HepG2 (cell line): ENCODE measurements around the gene ATE1. TPM values are rescaled to one million over a fixed set of nuclear protein-coding genes. Genes with fewer than 3 reads are reported as not detected.
A peak's percentile ranks its signal among the peaks of the same experiment; 100 is the strongest.

Source experiments
- ATAC-seq: fragments of 200-7000 bp; cut with Tn5 transposase; 3 replicates; pipeline ENCODE4 v1.9.1; 2020; ENCODE audit warnings: mild to moderate bottlenecking, moderate library complexity
- BruUV-seq: library from RNA; stranded (reverse); fragments of 400-500 nt; replicated peaks from 2 replicates; lab custom pipeline; 2021; lab: Mats Ljungman, UMichigan
- CTCF ChIA-PET: fragments of 300-600 bp; formaldehyde crosslinking; extraction: SDS; loops from one replicate; lab custom pipeline; 2021; ENCODE audit warnings: low total read pairs, inconsistent platforms, low intra/inter-chr PET ratio; lab: Yijun Ruan, JAX
- POLR2A ChIA-PET: fragments of 350-600 bp; sonication (Branson Sonifier 250); formaldehyde crosslinking; loops from one replicate; lab custom pipeline; 2020; ENCODE audit warnings: antibody characterized with exemption, inconsistent platforms; lab: Yijun Ruan, JAX
- DNase-seq: peaks from one replicate; pipeline ENCODE4 v3.0.0-alpha.2; 2015; ENCODE audit warnings: low spot score
- FAIRE-seq: peaks from 3 replicates; lab custom pipeline; 2011; peaks lifted over from hg19 to GRCh38; lab: Jason Lieb, UNC
- H2AFZ ChIP-seq: one replicate; pipeline ENCODE4 v1.6.1; 2011; ENCODE audit warnings: low read length, inconsistent platforms
- H3K27ac ChIP-seq: fragments of 300-600 bp; 3 replicates; pipeline ENCODE4 v1.8.0; 2011; ENCODE audit warnings: mixed run types, mild to moderate bottlenecking, mixed read lengths, low read length, inconsistent platforms; ENCODE audit not compliant: insufficient read depth; ENCODE audit errors: extremely low read length
- H3K27me3 ChIP-seq, 2 experiments: fragments of 200-600 bp in 1 of 2; 2 replicates in 1 of 2; 3 replicates in 1 of 2; pipeline versions ENCODE4 v1.6.0 to v1.8.0; 2011; ENCODE audit warnings: low read length in 2 of 2, mild to moderate bottlenecking in 2 of 2, moderate library complexity in 2 of 2, inconsistent platforms in 1 of 2; ENCODE audit not compliant: insufficient read depth in 2 of 2, control insufficient read depth in 1 of 2
- H3K36me3 ChIP-seq, 2 experiments: fragments of 200-600 bp in 1 of 2; replicated peaks in 1 of 2; 2 replicates in 1 of 2; 3 replicates in 1 of 2; pipeline versions ENCODE4 v1.5.1 to v1.8.0; 2011; ENCODE audit warnings: low read length in 2 of 2, inconsistent platforms in 1 of 2; ENCODE audit not compliant: insufficient read depth in 2 of 2, control insufficient read depth in 1 of 2
- H3K4me1 ChIP-seq: 2 replicates; pipeline ENCODE4 v1.5.1; 2012; ENCODE audit warnings: low read length, inconsistent platforms; ENCODE audit not compliant: insufficient read depth
- H3K4me2 ChIP-seq: 2 replicates; pipeline ENCODE4 v1.6.0; 2011; ENCODE audit warnings: low read depth, low read length, inconsistent platforms
- H3K4me3 ChIP-seq, 3 experiments: fragments of 200-600 bp in 1 of 3; sonication (generic), shearing (Covaris generic) in 1 of 3; replicated peaks in 1 of 3; 2 replicates each; pipeline ENCODE4 v1.5.1; 2011 to 2016; ENCODE audit warnings: low read length in 3 of 3, inconsistent platforms in 2 of 3, low read depth in 2 of 3, mild to moderate bottlenecking in 2 of 3, control low read depth in 1 of 3, mixed read lengths in 1 of 3; ENCODE audit not compliant: insufficient read depth in 1 of 3
- H3K79me2 ChIP-seq: one replicate; pipeline ENCODE4 v1.6.1; 2011; ENCODE audit warnings: low read length, inconsistent platforms; ENCODE audit not compliant: insufficient read depth
- H3K9ac ChIP-seq: 2 replicates; pipeline ENCODE4 v1.6.0; 2011; ENCODE audit warnings: mild to moderate bottlenecking, low read depth, low read length, inconsistent platforms; ENCODE audit not compliant: insufficient read depth
- H3K9me3 ChIP-seq: 2 replicates; pipeline ENCODE4 v1.5.1; 2012; ENCODE audit warnings: mild to moderate bottlenecking, low read length
- H4K20me1 ChIP-seq: 2 replicates; pipeline ENCODE4 v1.6.0; 2011; ENCODE audit warnings: inconsistent platforms, mild to moderate bottlenecking, low read length, moderate library complexity; ENCODE audit not compliant: insufficient read depth
- EZH2 ChIP-seq: conservative IDR thresholded peaks from 2 replicates; pipeline ENCODE4 v1.6.1; 2012; ENCODE audit warnings: mild to moderate bottlenecking, low read depth, low read length, moderate library complexity
- HMG20B ChIP-seq: conservative IDR thresholded peaks from 2 replicates; pipeline ENCODE4 v1.6.1; 2016; ENCODE audit warnings: missing genetic modification reagents, missing compliant biosample characterization
- IKZF5 ChIP-seq: IDR thresholded peaks from 2 replicates; pipeline ENCODE4 v1.6.1; 2018; ENCODE audit warnings: missing genetic modification reagents, mild to moderate bottlenecking, missing compliant biosample characterization
- MLX ChIP-seq: IDR thresholded peaks from 2 replicates; pipeline ENCODE4 v1.6.1; 2016
- PTBP1 ChIP-seq: fragments of 200-400 bp; formaldehyde crosslinking; IDR thresholded peaks from 2 replicates; pipeline ENCODE4 v1.6.1; 2018; ENCODE audit warnings: low read length, low read depth; ENCODE audit not compliant: poor library complexity, severe bottlenecking
- SOX13 ChIP-seq, 3 experiments: fragments of 450-650 bp in 1 of 3; sonication (generic) in 1 of 3; formaldehyde crosslinking in 1 of 3; IDR thresholded peaks in 2 of 3; conservative IDR thresholded peaks in 1 of 3; 2 replicates each; pipeline versions ENCODE4 v1.5.0 to v1.6.1; 2016 to 2020; ENCODE audit warnings: antibody characterized with exemption in 1 of 3, mild to moderate bottlenecking in 1 of 3, missing compliant biosample characterization in 1 of 3, missing genetic modification reagents in 1 of 3, moderate library complexity in 1 of 3
- SP1 ChIP-seq, 2 experiments: fragments of 450-650 bp in 1 of 2; sonication (generic) in 1 of 2; formaldehyde crosslinking in 1 of 2; IDR thresholded peaks; 2 replicates each; pipeline versions ENCODE4 v1.4.0 to v1.6.1; 2016 to 2020; ENCODE audit warnings: missing genetic modification reagents in 1 of 2
- SP2 ChIP-seq: sonication (generic); formaldehyde crosslinking; IDR thresholded peaks from 2 replicates; pipeline ENCODE4 v1.5.1; 2020; ENCODE audit warnings: mild to moderate bottlenecking, missing genetic modification reagents
- TEAD3 ChIP-seq: optimal IDR thresholded peaks from 2 replicates; pipeline ENCODE3; 2016; ENCODE audit warnings: borderline replicate concordance
- ZFP91 ChIP-seq: sonication (generic); formaldehyde crosslinking; IDR thresholded peaks from 2 replicates; pipeline ENCODE4 v1.9.0; 2022; ENCODE audit warnings: missing genetic modification reagents, mild to moderate bottlenecking, borderline replicate concordance
- ZNF850 ChIP-seq: sonication (generic); formaldehyde crosslinking; conservative IDR thresholded peaks from 2 replicates; pipeline ENCODE4 v1.9.0; 2021; ENCODE audit warnings: mild to moderate bottlenecking, missing genetic modification reagents
- ZNF878 ChIP-seq: sonication (generic); formaldehyde crosslinking; IDR thresholded peaks from 2 replicates; pipeline ENCODE4 v1.8.1; 2023; ENCODE audit warnings: mild to moderate bottlenecking, missing genetic modification reagents, moderate library complexity
- WGBS: methylation state at CpG from one replicate; pipeline ENCODE4 v1.1.6; 2017; ENCODE audit warnings: low lambda C conversion rate; 5-methylcytosine and 5-hydroxymethylcytosine counted together
- in situ Hi-C: cut with HindIII; loops from 2 replicates; pipeline ENCODE4 v1.10.0; 2017; ENCODE audit warnings: low pct_unique_long_range_greater_than_20kb; ENCODE audit not compliant: extremely low pct_ligation_motif_present
- intact Hi-C: fragments of 100-400 bp; cut with micrococcal nuclease; formaldehyde crosslinking; loops from one replicate; pipeline ENCODE4 v1.10.0; 2022; ENCODE audit not compliant: unreplicated experiment
- polyA plus RNA-seq, 8 experiments: library from polyadenylated mRNA; depleted of rRNA in 3 of 8; stranded (reverse) in 7 of 8; unstranded in 1 of 8; fragments of >200 nt; fragmentation: Illumina TruSeq in 4 of 8; extraction: Trizol in 4 of 8; gene quantifications; 2 replicates each; pipeline versions ENCODE4 v1.2.1 to v1.2.3, GENCODE V29; 2011 to 2016; ENCODE audit warnings: low read depth in 4 of 8, missing spikeins in 1 of 8, mixed read lengths in 1 of 8; ENCODE audit not compliant: insufficient read depth in 1 of 8
- total RNA-seq, 5 experiments: library from RNA; depleted of rRNA; stranded (reverse); fragments of >200 nt; fragmentation: Illumina TruSeq; extraction: Trizol; gene quantifications; 2 replicates each; pipeline ENCODE4 v1.2.3, GENCODE V29; 2016; ENCODE audit warnings: low read depth in 1 of 5
- TF ChIP-seq, protein P1 (sequence below): sonication (generic); formaldehyde crosslinking; IDR thresholded peaks from 2 replicates; pipeline ENCODE4 v1.4.0; 2020; ENCODE audit warnings: low read depth, missing genetic modification reagents

Gene ATE1
- total and polyA plus RNA-seq, 2 of the 13 experiments (the other 11 are each of a cell fraction or from before 2014, with no cell fraction given), result 17.5 to 42.2 TPM

DNA sequence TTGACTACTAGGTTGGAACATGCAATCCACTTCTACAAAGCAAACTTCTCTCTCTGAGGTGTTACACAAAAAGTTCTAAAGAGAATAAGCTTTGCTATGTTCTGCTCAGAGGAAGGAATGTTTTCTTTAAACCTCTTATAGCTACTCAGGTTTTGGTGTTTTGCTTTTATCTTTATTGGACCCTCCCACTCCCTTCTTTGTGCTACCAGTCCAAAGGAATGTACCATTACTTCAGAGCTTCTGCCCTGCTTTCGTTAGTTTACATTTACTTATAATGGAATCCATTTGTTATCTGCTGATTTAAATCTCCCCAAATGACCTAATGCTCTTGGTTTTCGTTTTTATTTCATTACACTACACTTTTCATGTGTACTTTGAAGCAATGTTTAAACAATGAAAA lies 154.9 kb downstream of the ATE1 start:
- Histone ChIP-seq H3K9ac (no peak overlapping the region), H3K9me3 (peaks cover 7% of the 10 kb centered on the region; the same call in 1 of the 2 replicates), H3K4me1 (peaks cover 29% of the 10 kb centered on the region), H3K4me3 (no peak overlapping the region), H3K27ac (no peak overlapping the region), H3K36me3 (no peaks in the 10 kb centered on the region; a peak in 1 of 5 replicates), H4K20me1 (no peaks in the 10 kb centered on the region), H2AFZ (no peak overlapping the region), H3K27me3 (no peaks in the 10 kb centered on the region), H3K79me2 (no peaks in the 10 kb centered on the region), H3K4me2 (no peak overlapping the region)
- CTCF ChIA-PET, result no interaction called here
- in situ Hi-C loops, result no loop called here
- FAIRE-seq (no peak), ATAC-seq (no peak), DNase-seq (peak; percentile 77)
- BruUV-seq, result no TSS peak
- TF ChIP-seq IKZF5 (CRISPR knock-in tag) (no peak), SP1 (IDR thresholded peaks at IDR 0.05) (no peak), SP1 (CRISPR knock-in tag; IDR thresholded peaks at IDR 0.05) (no peak), ZFP91 (CRISPR knock-in tag) (no peak), HMG20B (CRISPR knock-in tag) (no peak), EZH2 (no peak), ZNF878 (CRISPR knock-in tag) (no peak), TEAD3 (no peak), SOX13 (IDR thresholded peaks at IDR 0.05) (no peak), SOX13 (CRISPR knock-in tag; conservative IDR thresholded peaks at IDR 0.05 in 1 of 2, IDR thresholded peaks at IDR 0.05 in 1 of 2) (peak in 1 of 2 experiments; percentile 33; a peak in 1 of 4 replicates), MLX (CRISPR knock-in tag) (no peak), SP2 (CRISPR knock-in tag) (no peak), PTBP1 (no peak), ZNF850 (CRISPR knock-in tag) (no peak)
- TF ChIP-seq, protein P1, sequence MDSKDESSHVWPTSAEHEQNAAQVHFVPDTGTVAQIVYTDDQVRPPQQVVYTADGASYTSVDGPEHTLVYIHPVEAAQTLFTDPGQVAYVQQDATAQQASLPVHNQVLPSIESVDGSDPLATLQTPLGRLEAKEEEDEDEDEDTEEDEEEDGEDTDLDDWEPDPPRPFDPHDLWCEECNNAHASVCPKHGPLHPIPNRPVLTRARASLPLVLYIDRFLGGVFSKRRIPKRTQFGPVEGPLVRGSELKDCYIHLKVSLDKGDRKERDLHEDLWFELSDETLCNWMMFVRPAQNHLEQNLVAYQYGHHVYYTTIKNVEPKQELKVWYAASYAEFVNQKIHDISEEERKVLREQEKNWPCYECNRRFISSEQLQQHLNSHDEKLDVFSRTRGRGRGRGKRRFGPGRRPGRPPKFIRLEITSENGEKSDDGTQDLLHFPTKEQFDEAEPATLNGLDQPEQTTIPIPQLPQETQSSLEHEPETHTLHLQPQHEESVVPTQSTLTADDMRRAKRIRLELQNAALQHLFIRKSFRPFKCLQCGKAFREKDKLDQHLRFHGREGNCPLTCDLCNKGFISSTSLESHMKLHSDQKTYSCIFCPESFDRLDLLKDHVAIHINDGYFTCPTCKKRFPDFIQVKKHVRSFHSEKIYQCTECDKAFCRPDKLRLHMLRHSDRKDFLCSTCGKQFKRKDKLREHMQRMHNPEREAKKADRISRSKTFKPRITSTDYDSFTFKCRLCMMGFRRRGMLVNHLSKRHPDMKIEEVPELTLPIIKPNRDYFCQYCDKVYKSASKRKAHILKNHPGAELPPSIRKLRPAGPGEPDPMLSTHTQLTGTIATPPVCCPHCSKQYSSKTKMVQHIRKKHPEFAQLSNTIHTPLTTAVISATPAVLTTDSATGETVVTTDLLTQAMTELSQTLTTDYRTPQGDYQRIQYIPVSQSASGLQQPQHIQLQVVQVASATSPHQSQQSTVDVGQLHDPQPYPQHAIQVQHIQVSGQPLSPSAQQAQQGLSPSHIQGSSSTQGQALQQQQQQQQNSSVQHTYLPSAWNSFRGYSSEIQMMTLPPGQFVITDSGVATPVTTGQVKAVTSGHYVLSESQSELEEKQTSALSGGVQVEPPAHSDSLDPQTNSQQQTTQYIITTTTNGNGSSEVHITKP (CRISPR knock-in tag), result peak; percentile 69; the same call in 1 of the 2 replicates
- POLR2A ChIA-PET, result no interaction called here
- WGBS, result 54% methylated on average over 2 of the region's 2 CpGs
- intact Hi-C loops, result no loop called here
